HL-60 (cell line): ENCODE data around the gene CD276.

ENCODE experiments used
- GABPA ChIP-seq: IDR thresholded peaks from 2 replicates; pipeline ENCODE4 v1.6.1; 2012; ENCODE audit warnings: low read depth
- POLR2AphosphoS5 ChIP-seq: IDR thresholded peaks from 2 replicates; pipeline ENCODE4 v1.6.1; 2012; ENCODE audit warnings: low read depth
- SPI1 ChIP-seq: IDR thresholded peaks from 2 replicates; pipeline ENCODE4 v1.6.1; 2012; ENCODE audit warnings: low read depth, mild to moderate bottlenecking, borderline replicate concordance
- TF ChIP-seq, protein P1 (sequence below): IDR thresholded peaks from one replicate; pipeline ENCODE4 v1.5.1; 2011; ENCODE audit warnings: low read length, control low read depth, inconsistent platforms; ENCODE audit not compliant: insufficient read depth

GRCh38 chr15:73678498-73678897 lies 5.7 kb upstream of the CD276 start:
- TF ChIP-seq, protein P1, sequence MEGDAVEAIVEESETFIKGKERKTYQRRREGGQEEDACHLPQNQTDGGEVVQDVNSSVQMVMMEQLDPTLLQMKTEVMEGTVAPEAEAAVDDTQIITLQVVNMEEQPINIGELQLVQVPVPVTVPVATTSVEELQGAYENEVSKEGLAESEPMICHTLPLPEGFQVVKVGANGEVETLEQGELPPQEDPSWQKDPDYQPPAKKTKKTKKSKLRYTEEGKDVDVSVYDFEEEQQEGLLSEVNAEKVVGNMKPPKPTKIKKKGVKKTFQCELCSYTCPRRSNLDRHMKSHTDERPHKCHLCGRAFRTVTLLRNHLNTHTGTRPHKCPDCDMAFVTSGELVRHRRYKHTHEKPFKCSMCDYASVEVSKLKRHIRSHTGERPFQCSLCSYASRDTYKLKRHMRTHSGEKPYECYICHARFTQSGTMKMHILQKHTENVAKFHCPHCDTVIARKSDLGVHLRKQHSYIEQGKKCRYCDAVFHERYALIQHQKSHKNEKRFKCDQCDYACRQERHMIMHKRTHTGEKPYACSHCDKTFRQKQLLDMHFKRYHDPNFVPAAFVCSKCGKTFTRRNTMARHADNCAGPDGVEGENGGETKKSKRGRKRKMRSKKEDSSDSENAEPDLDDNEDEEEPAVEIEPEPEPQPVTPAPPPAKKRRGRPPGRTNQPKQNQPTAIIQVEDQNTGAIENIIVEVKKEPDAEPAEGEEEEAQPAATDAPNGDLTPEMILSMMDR: no peak
- TF ChIP-seq POLR2AphosphoS5 (no peak), GABPA (no peak), SPI1 (no peak)
